ENCODE results near the gene SIAH1.
A peak's percentile ranks its signal among the peaks of the same experiment; 100 is the strongest.

Gene SIAH1, protein sequence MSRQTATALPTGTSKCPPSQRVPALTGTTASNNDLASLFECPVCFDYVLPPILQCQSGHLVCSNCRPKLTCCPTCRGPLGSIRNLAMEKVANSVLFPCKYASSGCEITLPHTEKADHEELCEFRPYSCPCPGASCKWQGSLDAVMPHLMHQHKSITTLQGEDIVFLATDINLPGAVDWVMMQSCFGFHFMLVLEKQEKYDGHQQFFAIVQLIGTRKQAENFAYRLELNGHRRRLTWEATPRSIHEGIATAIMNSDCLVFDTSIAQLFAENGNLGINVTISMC

DNA sequence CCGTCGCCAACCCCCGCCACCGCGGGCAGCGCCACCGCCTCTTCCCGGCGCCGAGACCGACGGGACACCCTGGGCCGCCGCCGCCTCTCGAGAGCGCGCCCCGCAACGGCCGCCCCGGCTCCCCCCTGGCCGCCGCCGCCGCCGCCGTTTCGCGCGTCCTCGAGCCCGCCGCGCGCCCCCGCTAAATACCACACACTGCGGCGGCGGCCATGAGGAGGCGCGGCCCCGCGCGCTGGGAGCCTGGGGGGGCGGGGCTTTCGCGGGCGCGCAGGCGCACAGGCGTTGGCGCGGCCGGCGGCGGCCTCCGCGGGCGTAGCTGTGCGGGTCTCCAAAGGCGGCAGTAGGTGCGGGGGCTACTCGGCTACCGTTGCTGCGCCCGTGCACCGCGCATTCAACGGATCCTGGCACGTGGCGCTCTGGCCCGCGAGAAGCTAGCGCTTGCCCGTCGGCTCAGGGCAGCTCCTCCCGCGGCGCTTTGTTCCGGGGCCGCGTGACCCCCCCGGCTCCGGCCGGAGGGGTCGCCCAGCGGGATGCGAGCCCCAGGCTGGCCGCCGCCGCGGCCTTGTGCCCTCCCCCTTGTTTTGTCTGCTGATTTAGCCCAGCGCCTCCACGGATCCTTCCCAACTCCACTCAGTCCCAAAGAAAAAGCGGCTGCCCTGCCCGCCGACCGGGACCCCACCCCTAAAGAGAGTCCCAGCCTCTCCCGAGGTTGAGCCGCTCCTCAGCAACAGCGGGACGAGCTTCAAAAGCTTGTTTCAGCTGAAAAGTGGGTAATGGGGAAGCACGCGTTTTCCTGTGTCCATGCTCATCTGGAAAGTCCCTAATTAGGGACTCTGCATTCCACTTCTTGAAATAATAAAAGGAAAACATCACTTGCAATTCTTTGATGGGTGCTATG lies at the start of gene SIAH1:
Gene SIAH1, minus strand, starts transcription at position 161 of the 898 bp plus-strand sequence. CDS start 22,985 bp downstream, outside the sequence.
- POLR2A ChIA-PET = interaction anchor here (0.5 to 1.4 kb wide), 4 partner anchors 20 to 1597 kb away, joined by 3 to 8 read pairs (median 5); no protein-coding TSS in a partner anchor
- CTCF ChIA-PET = interaction anchor here (0.9 to 2.8 kb wide), 8 partner anchors 9 to 31 kb away, joined by 3 to 15 read pairs (median 4); no protein-coding TSS in a partner anchor
- DNase-seq (ENCODE audit: extremely low spot score) = peak; percentile 94
- TF ChIP-seq, protein P1, sequence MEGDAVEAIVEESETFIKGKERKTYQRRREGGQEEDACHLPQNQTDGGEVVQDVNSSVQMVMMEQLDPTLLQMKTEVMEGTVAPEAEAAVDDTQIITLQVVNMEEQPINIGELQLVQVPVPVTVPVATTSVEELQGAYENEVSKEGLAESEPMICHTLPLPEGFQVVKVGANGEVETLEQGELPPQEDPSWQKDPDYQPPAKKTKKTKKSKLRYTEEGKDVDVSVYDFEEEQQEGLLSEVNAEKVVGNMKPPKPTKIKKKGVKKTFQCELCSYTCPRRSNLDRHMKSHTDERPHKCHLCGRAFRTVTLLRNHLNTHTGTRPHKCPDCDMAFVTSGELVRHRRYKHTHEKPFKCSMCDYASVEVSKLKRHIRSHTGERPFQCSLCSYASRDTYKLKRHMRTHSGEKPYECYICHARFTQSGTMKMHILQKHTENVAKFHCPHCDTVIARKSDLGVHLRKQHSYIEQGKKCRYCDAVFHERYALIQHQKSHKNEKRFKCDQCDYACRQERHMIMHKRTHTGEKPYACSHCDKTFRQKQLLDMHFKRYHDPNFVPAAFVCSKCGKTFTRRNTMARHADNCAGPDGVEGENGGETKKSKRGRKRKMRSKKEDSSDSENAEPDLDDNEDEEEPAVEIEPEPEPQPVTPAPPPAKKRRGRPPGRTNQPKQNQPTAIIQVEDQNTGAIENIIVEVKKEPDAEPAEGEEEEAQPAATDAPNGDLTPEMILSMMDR (IDR thresholded peaks at IDR 0.05; ENCODE audit: control extremely low read depth, extremely low read depth, low read depth, missing control alignments) = no peak

DNA sequence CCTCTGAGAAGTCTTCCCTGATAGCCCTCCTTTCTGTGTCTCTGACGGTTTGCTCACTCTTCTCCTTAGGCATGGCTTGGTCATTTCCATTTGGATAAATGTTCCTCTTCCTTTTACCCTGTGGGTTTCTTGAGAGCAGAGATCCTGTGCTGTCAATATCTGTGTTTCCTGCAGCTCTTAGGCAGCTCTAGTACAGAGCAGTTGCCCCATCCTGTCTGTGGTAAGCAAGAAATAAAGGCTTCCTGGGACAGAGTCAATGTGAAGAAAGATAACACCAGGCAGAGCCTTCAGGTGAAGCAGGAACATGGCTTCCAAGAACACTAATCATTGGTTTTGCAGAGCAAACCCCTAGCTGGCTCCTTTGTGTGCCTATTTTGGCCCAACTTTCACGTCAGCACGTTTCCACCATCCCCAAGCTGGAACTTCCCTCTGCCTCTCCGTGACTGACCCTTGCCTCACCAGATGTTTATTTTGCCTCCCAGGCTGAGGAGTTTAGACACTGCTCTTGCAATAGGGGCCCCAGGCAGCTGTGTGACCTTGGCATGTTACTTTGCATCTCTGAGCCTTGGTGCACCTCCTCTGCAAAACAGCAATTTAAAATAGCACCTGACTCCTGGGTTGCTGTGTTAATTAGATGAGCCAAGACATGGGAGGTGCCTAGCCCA lies 49.6 kb upstream of the SIAH1 start:
- TF ChIP-seq, protein P1 (IDR thresholded peaks at IDR 0.05; ENCODE audit: control extremely low read depth, extremely low read depth, low read depth, missing control alignments) = no peak
- DNase-seq (ENCODE audit: extremely low spot score) = no peak
- POLR2A ChIA-PET = no interaction called here
- CTCF ChIA-PET = interaction anchor here (0.5 to 2.2 kb wide), 5 partner anchors 14 to 1578 kb away, joined by 3 to 6 read pairs (median 3); no protein-coding TSS in a partner anchor

DNA sequence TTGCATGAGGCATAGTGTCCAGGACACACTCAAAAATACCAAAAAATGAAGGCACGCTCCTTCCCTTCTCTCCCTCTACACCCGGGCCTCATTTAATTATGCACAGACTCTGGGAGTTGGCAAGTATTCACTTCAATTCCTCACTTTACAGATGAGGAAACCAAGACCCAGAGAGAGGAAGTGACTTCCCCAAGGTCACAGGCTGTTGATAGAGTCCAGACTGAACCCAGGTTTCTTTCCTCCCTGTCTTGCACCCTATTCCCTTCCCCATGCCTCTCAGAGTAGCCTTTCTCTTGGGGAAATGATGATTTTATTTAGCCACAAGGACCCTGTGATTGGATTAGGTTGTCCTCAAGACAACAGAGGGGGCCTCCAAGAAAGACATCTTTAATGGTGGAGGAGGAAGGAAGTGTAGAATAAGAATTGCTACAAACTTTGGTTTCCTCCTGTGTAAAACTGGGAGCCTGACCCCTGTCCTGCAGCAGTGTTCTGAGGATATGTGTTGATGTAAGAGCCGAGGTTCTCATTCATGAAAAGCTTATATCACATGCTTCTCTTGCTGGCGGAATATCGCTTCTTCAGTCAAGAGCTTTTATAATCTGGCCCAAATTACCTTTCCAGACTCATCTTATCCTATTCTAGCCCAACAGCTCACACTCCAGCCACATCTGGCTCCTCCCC lies 48.8 kb upstream of the SIAH1 start:
- TF ChIP-seq, protein P1 (IDR thresholded peaks at IDR 0.05; ENCODE audit: control extremely low read depth, extremely low read depth, low read depth, missing control alignments) = no peak
- POLR2A ChIA-PET = no interaction called here
- CTCF ChIA-PET = interaction anchor here (0.5 to 1.6 kb wide), 3 partner anchors 15 to 1577 kb away, joined by 3 to 4 read pairs (median 3); no protein-coding TSS in a partner anchor
- DNase-seq (ENCODE audit: extremely low spot score) = no peak

DNA sequence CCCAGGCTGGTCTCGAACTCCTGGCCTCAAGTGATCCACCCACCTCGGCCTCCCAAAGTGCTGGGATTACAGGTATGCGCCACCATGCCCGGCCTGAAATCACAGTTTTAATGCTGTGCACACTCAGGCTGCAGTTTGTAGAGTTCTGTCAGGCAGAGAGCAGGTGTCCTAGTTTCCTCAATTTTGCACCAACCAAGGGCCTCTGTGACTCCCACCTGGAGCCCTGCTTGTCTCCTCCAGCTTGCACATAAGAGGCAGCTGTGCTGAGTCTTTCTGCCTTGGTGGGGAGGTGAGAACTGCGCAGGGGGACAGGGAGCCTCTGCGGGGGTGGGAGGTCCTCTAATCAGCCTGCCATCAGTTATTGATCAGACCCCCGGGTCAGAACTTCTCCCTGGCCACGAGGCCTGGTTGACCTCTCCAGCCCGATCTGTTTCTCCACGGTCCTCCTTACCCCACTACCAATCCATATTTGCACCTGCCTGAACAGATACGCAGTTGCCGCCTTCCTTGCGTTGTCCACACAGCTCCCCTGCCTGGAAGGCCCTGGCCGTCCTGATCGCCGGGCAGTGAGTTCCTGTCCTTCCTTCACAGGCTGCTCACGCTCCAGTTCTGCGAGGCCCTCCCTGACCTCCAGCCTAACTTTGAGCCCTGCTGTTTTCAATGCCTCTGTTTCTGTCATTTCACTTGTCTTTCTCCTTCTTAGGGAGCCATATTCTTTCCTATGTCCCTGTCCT lies 48.1 kb upstream of the SIAH1 start:
- POLR2A ChIA-PET = no interaction called here
- DNase-seq (ENCODE audit: extremely low spot score) = no peak
- TF ChIP-seq, protein P1 (IDR thresholded peaks at IDR 0.05; ENCODE audit: control extremely low read depth, extremely low read depth, low read depth, missing control alignments) = no peak
- CTCF ChIA-PET = interaction anchor here (1.2 kb wide), 1 partner anchor 14 kb away, joined by 3 read pairs; no protein-coding TSS in a partner anchor

DNA sequence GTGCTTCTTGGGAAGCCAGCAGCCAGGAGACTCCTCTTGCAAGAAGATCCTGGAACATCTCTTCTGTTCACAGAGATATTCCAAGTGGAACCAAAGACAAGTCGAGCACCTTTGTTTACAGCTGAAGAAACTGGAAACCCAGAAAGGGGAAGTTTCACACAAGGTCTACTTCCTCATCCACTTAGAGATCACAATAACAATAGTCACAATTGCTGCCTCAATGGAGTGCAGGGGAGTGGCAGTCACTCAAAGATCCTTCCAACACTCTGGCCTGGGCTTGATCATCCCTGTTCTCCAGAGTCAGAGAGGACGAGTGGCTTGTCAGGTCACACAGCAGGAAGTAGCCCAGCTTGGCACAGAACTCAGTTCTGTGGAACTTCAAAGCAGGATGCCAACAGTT lies 46.9 kb upstream of the SIAH1 start:
- CTCF ChIA-PET = interaction anchor here (1.0 to 1.3 kb wide), 4 partner anchors 9 to 38 kb away, joined by 3 read pairs; no protein-coding TSS in a partner anchor
- peak; percentile 65 for DNase-seq (ENCODE audit: extremely low spot score)
- TF ChIP-seq, protein P1 (IDR thresholded peaks at IDR 0.05; ENCODE audit: control extremely low read depth, extremely low read depth, low read depth, missing control alignments) = no peak
- POLR2A ChIA-PET = no interaction called here

Data from GM10248 (cell line).